K562 (cell line): Measurements from ENCODE around the gene SORBS2. TPM values are rescaled to one million over a fixed set of nuclear protein-coding genes. Genes with fewer than 3 reads are reported as not detected.

Experiments used
- MAZ ChIP-seq, 2 experiments: fragments of 450-650 bp in 1 of 2; sonication (generic) in 1 of 2; formaldehyde crosslinking; IDR thresholded peaks in 1 of 2; conservative IDR thresholded peaks in 1 of 2; 2 replicates each; pipeline versions ENCODE4 v1.4.0 to v1.5.0; 2020; ENCODE audit warnings: mild to moderate bottlenecking in 1 of 2, missing genetic modification reagents in 1 of 2
- polyA plus RNA-seq, 8 experiments: library from polyadenylated mRNA; depleted of rRNA in 4 of 8; stranded (reverse) in 5 of 8; unstranded in 3 of 8; fragments of >200 nt; fragmentation: Nextera tagmentation in 2 of 8; fragmentation: Illumina TruSeq in 1 of 8; extraction: Ambion mirVana in 2 of 8; extraction: Trizol in 1 of 8; gene quantifications; 2 replicates each; pipeline versions ENCODE4 v1.2.1 to v1.2.3, GENCODE V29; 2011 to 2014; ENCODE audit warnings: inconsistent platforms in 1 of 8, missing spikeins in 1 of 8
- total RNA-seq, 7 experiments: library from RNA; depleted of rRNA in 6 of 7; stranded (reverse); fragments of >200 nt in 6 of 7; fragmentation: Illumina TruSeq in 2 of 7; extraction: Trizol in 2 of 7; gene quantifications; 2 replicates each; pipeline versions ENCODE4 v1.2.1 to v1.2.3, GENCODE V29; 2011 to 2021; ENCODE audit warnings: low replicate concordance in 1 of 7
- TF ChIP-seq, protein P1 (sequence below): fragments of 450-650 bp; IDR thresholded peaks from 2 replicates; pipeline ENCODE4 v1.6.1; 2016; ENCODE audit warnings: low read depth
- TF ChIP-seq, protein P2 (sequence below), 2 experiments: IDR thresholded peaks; 2 replicates each; pipeline ENCODE4 v1.6.1; 2011; ENCODE audit warnings: borderline replicate concordance in 1 of 2, control low read depth in 1 of 2, low read depth in 1 of 2, low read length in 1 of 2, mild to moderate bottlenecking in 1 of 2, mixed read lengths in 1 of 2, moderate library complexity in 1 of 2; ENCODE audit not compliant: insufficient read depth in 1 of 2, insufficient read length in 1 of 2, poor library complexity in 1 of 2, severe bottlenecking in 1 of 2; ENCODE audit errors: extremely low read depth in 1 of 2

The SORBS2 gene
- total and polyA plus RNA-seq, 9 of the 15 experiments (the other 6 are each of a cell fraction or from before 2014, with no cell fraction given), result 0.29 TPM; not detected in 8

DNA sequence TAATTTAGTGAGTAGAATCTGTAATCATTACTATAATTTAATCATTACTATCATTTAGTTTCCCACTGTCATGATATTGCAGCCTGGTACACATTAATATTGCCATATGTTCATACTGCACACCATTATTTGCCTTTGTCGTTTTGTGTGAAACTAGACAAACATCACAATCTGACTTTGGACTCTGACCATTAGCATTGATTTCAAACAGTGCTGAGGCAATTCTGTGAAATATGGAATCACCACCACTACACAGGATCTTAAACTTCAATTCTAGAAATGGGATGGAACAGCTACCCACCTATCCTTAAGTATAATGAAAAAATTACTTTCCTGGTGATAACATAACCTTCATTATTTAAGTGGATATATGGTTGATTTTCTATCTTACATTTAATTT lies 98.3 kb downstream of the SORBS2 start (continued):
- TF ChIP-seq, protein P1, sequence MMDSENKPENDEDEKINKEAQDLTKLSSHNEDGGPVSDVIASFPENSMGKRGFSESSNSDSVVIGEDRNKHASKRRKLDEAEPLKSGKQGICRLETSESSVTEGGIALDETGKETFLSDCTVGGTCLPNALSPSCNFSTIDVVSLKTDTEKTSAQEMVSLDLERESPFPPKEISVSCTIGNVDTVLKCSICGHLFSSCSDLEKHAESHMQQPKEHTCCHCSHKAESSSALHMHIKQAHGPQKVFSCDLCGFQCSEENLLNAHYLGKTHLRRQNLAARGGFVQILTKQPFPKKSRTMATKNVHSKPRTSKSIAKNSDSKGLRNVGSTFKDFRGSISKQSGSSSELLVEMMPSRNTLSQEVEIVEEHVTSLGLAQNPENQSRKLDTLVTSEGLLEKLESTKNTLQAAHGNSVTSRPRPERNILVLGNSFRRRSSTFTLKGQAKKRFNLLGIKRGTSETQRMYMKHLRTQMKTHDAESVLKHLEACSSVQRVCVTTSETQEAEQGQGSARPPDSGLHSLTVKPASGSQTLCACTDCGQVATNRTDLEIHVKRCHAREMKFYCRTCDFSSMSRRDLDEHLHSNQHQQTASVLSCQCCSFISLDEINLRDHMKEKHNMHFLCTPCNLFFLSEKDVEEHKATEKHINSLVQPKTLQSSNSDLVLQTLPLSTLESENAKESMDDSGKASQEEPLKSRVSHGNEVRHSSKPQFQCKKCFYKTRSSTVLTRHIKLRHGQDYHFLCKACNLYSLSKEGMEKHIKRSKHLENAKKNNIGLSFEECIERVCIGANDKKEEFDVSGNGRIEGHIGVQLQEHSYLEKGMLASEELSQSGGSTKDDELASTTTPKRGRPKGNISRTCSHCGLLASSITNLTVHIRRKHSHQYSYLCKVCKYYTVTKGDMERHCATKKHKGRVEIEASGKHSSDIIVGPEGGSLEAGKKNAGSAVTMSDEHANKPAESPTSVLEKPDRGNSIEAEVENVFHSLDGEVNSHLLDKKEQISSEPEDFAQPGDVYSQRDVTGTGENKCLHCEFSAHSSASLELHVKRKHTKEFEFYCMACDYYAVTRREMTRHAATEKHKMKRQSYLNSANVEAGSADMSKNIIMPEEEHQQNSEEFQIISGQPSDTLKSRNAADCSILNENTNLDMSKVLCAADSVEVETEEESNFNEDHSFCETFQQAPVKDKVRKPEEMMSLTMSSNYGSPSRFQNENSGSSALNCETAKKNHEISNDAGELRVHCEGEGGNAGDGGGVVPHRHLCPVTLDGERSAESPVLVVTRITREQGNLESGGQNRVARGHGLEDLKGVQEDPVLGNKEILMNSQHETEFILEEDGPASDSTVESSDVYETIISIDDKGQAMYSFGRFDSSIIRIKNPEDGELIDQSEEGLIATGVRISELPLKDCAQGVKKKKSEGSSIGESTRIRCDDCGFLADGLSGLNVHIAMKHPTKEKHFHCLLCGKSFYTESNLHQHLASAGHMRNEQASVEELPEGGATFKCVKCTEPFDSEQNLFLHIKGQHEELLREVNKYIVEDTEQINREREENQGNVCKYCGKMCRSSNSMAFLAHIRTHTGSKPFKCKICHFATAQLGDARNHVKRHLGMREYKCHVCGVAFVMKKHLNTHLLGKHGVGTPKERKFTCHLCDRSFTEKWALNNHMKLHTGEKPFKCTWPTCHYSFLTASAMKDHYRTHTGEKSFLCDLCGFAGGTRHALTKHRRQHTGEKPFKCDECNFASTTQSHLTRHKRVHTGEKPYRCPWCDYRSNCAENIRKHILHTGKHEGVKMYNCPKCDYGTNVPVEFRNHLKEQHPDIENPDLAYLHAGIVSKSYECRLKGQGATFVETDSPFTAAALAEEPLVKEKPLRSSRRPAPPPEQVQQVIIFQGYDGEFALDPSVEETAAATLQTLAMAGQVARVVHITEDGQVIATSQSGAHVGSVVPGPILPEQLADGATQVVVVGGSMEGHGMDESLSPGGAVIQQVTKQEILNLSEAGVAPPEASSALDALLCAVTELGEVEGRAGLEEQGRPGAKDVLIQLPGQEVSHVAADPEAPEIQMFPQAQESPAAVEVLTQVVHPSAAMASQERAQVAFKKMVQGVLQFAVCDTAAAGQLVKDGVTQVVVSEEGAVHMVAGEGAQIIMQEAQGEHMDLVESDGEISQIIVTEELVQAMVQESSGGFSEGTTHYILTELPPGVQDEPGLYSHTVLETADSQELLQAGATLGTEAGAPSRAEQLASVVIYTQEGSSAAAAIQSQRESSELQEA, result no peak
- no peak for TF ChIP-seq MAZ (CRISPR knock-in tag; conservative IDR thresholded peaks at IDR 0.05 in 1 of 2, IDR thresholded peaks at IDR 0.05 in 1 of 2)
- TF ChIP-seq, protein P2, sequence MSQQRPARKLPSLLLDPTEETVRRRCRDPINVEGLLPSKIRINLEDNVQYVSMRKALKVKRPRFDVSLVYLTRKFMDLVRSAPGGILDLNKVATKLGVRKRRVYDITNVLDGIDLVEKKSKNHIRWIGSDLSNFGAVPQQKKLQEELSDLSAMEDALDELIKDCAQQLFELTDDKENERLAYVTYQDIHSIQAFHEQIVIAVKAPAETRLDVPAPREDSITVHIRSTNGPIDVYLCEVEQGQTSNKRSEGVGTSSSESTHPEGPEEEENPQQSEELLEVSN (IDR thresholded peaks at IDR 0.05; ENCODE audit: borderline replicate concordance in 1 of 2, extremely low read depth in 1 of 2, insufficient read depth in 1 of 2, insufficient read length in 1 of 2, low read depth in 1 of 2, low read length in 1 of 2, poor library complexity in 1 of 2, severe bottlenecking in 1 of 2), result no peak
- TF ChIP-seq, all 486 proteins: peak for 0
